ENCODE data around the gene BDP1. TPM values are rescaled to one million over a fixed set of nuclear protein-coding genes. Genes with fewer than 3 reads are reported as not detected.

BDP1 gene
- total RNA-seq, 1 experiment from 2014 or later, result 71.1 TPM

DNA sequence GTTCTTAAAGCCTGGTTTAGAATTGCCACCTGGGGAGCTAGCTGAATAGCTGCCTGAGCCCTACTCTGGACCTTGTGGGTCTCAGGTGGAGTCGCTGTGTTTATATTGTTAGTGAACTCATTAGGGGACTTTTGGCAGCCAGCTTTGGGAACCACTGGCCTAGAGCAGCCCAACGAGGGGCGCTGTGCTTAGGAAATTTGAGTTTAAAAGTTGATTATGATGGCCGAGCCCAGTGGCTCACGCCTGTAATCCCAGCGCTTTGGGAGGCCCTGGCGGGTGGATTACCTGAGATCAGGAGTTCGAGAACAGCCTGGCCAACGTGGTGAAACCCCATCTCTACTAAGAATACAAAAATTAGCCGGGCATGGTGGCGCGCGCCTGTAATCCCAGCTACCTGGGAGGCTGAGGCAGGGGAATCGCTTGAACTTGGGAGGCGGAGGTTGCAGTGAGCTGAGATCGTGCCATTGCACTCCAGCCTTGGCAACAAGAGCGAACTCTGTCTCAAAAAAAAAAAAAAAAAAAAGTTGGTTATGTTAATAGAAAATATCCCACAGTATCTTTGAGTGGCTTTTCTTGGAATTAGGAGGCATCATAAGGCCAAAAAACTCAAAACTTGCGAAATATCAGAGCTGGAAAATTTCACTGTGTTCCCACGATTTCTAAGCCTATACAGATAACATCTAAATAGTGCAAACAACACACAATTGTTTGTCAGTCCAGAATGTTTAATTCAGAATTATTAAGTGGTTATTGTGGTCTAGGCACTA, 132.5 kb downstream of the BDP1 start:
- no peak for DNase-seq (ENCODE audit: low spot score)
- no peaks in the 10 kb centered on the region for H3K9me3 ChIP-seq (ENCODE audit: low read depth, low read length, poor library complexity, severe bottlenecking)
- intact Hi-C loops (cut with micrococcal nuclease; ENCODE audit: unreplicated experiment), result no loop called here
- ChIA-PET CTCF (interaction anchor here (0.7 kb wide), 2 partner anchors 9 to 13 kb away, joined by 3 read pairs; no protein-coding TSS in a partner anchor), POLR2A (ENCODE audit: low non-redundant PET) (no interaction called here)
- no TSS peak for BruUV-seq (replicated peaks)
- peak overlapping the region; percentile 77 for H3K4me3 ChIP-seq (ENCODE audit: low read depth, low read length, poor library complexity, severe bottlenecking)
- no peaks in the 10 kb centered on the region for H3K36me3 ChIP-seq (ENCODE audit: insufficient read depth, low read length, poor library complexity, severe bottlenecking)
- H3K4me1 ChIP-seq (ENCODE audit: insufficient read depth, low read length, poor library complexity, severe bottlenecking), result peaks cover 5% of the 10 kb centered on the region
- H3K27me3 ChIP-seq (replicated peaks; ENCODE audit: insufficient read depth, low read depth, low read length, poor library complexity), result no peaks in the 10 kb centered on the region
- H3K27ac ChIP-seq (ENCODE audit: low read depth, low read length, poor library complexity, severe bottlenecking), result peak overlapping the region; percentile 90
- TF ChIP-seq EZH2 (IDR thresholded peaks at IDR 0.05; ENCODE audit: borderline replicate concordance, low read depth, low read length, poor library complexity, severe bottlenecking) (no peak), CTCF (conservative IDR thresholded peaks at IDR 0.05; ENCODE audit: low read depth, low read length) (no peak)

DNA sequence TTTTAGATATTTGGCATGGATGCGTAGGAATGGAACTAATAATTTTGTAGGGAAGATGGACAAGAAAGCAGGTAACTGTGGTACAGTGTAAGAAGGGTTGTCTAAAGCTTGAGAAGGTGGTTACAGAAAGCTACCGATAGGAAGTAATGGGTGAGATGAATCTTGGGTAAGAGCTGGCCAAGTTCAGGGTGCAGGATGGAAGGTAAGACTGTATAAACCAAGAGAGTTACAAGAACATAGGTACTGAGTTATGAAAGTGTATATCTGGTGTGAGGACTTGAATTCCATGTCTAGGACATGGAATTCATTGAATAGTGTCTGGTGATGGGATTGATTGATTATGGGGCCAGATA, 133.1 kb downstream of the BDP1 start:
- CTCF ChIA-PET, result interaction anchor here (0.7 kb wide), 1 partner anchor 10 kb away, joined by 3 read pairs; no protein-coding TSS in a partner anchor
- BruUV-seq (replicated peaks), result no TSS peak
- POLR2A ChIA-PET (ENCODE audit: low non-redundant PET), result no interaction called here
- Histone ChIP-seq H3K27me3 (replicated peaks; ENCODE audit: insufficient read depth, low read depth, low read length, poor library complexity) (no peaks in the 10 kb centered on the region), H3K9me3 (ENCODE audit: low read depth, low read length, poor library complexity, severe bottlenecking) (no peaks in the 10 kb centered on the region), H3K4me1 (ENCODE audit: insufficient read depth, low read length, poor library complexity, severe bottlenecking) (peaks cover 5% of the 10 kb centered on the region), H3K36me3 (ENCODE audit: insufficient read depth, low read length, poor library complexity, severe bottlenecking) (no peaks in the 10 kb centered on the region), H3K27ac (ENCODE audit: low read depth, low read length, poor library complexity, severe bottlenecking) (no peak overlapping the region), H3K4me3 (ENCODE audit: low read depth, low read length, poor library complexity, severe bottlenecking) (no peak overlapping the region)
- no peak for DNase-seq (ENCODE audit: low spot score)
- TF ChIP-seq CTCF (conservative IDR thresholded peaks at IDR 0.05; ENCODE audit: low read depth, low read length), result no peak
- TF ChIP-seq EZH2 (IDR thresholded peaks at IDR 0.05; ENCODE audit: borderline replicate concordance, low read depth, low read length, poor library complexity, severe bottlenecking), result no peak
- intact Hi-C loops (cut with micrococcal nuclease; ENCODE audit: unreplicated experiment), result no loop called here

GRCh38 chr5:71589903-71590302, 134.5 kb downstream of the BDP1 start:
- H3K4me3 ChIP-seq (ENCODE audit: low read depth, low read length, poor library complexity, severe bottlenecking), result no peak overlapping the region
- H3K36me3 ChIP-seq (ENCODE audit: insufficient read depth, low read length, poor library complexity, severe bottlenecking), result no peaks in the 10 kb centered on the region
- H3K4me1 ChIP-seq (ENCODE audit: insufficient read depth, low read length, poor library complexity, severe bottlenecking), result peaks cover 5% of the 10 kb centered on the region
- no peak for DNase-seq (ENCODE audit: low spot score)
- ChIA-PET CTCF (no interaction called here), POLR2A (ENCODE audit: low non-redundant PET) (no interaction called here)
- intact Hi-C loops (cut with micrococcal nuclease; ENCODE audit: unreplicated experiment), result no loop called here
- no peak for TF ChIP-seq EZH2 (IDR thresholded peaks at IDR 0.05; ENCODE audit: borderline replicate concordance, low read depth, low read length, poor library complexity, severe bottlenecking)
- TF ChIP-seq CTCF (conservative IDR thresholded peaks at IDR 0.05; ENCODE audit: low read depth, low read length), result no peak
- BruUV-seq (replicated peaks), result no TSS peak
- no peaks in the 10 kb centered on the region for H3K27me3 ChIP-seq (replicated peaks; ENCODE audit: insufficient read depth, low read depth, low read length, poor library complexity)
- no peak overlapping the region for H3K27ac ChIP-seq (ENCODE audit: low read depth, low read length, poor library complexity, severe bottlenecking)
- H3K9me3 ChIP-seq (ENCODE audit: low read depth, low read length, poor library complexity, severe bottlenecking), result no peaks in the 10 kb centered on the region
